Nephron (organoid): Measurements from ENCODE around the gene NEURL3.

Experiments used
- H3K27ac Mint-ChIP-seq, 3 experiments: 2 replicates each; pipeline ENCODE4 v1.8.0; 2020; ENCODE audit warnings: mixed read lengths in 3 of 3, mild to moderate bottlenecking in 2 of 3, moderate library complexity in 1 of 3
- H3K27me3 Mint-ChIP-seq: 2 replicates; pipeline ENCODE4 v1.8.0; 2021; ENCODE audit warnings: low read depth, mild to moderate bottlenecking, moderate library complexity, mixed read lengths
- H3K36me3 Mint-ChIP-seq: 2 replicates; pipeline ENCODE4 v1.8.0; 2020; ENCODE audit warnings: low read depth, mixed read lengths
- H3K4me1 Mint-ChIP-seq: 2 replicates; pipeline ENCODE4 v1.8.0; 2020; ENCODE audit warnings: mixed read lengths
- H3K4me3 Mint-ChIP-seq, 3 experiments: 2 replicates each; pipeline ENCODE4 v1.8.0; 2020; ENCODE audit warnings: mild to moderate bottlenecking in 3 of 3, mixed read lengths in 3 of 3, moderate library complexity in 2 of 3
- H3K9me3 Mint-ChIP-seq: 2 replicates; pipeline ENCODE4 v1.8.0; 2020; ENCODE audit warnings: mixed read lengths
- CTCF ChIP-seq, 3 experiments: fragments of 200-600 bp; sonication (generic); IDR thresholded peaks; one replicate each; pipeline ENCODE4 v1.5.0; 2021; ENCODE audit warnings: antibody characterized with exemption in 3 of 3; ENCODE audit not compliant: unreplicated experiment in 3 of 3

Gene NEURL3

GRCh38 chr2:96537066-96537733 lies 32.0 kb upstream of the NEURL3 start:
- Mint-ChIP-seq H3K4me3 (peak overlapping the region; percentile 90 to 91 (median 90)), H3K9me3 (no peaks in the 10 kb centered on the region), H3K4me1 (peaks cover 26% of the 10 kb centered on the region), H3K27ac (peak overlapping the region in 1 of 3 experiments; percentile 43), H3K27me3 (peaks cover 20% of the 10 kb centered on the region), H3K36me3 (no peaks in the 10 kb centered on the region)
- TF ChIP-seq CTCF (IDR thresholded peaks at IDR 0.05; ENCODE audit: unreplicated experiment in 3 of 3): no peak

GRCh38 chr2:96536445-96537065 lies 31.4 kb upstream of the NEURL3 start, which contains the start of gene ARID5A:
TSS of gene ARID5A (plus strand) at chr2:96536752. CDS start at chr2:96536827, 75 bp downstream.
- no peaks in the 10 kb centered on the region for H3K9me3 Mint-ChIP-seq
- H3K4me1 Mint-ChIP-seq: peaks cover 33% of the 10 kb centered on the region
- TF ChIP-seq CTCF (IDR thresholded peaks at IDR 0.05; ENCODE audit: unreplicated experiment in 3 of 3): peak; percentile 52 to 64 (median 54)
- peak within 1 kb of the TSS in 1 of 3 experiments; percentile 43 for H3K27ac Mint-ChIP-seq
- no peaks in the 10 kb centered on the region for H3K36me3 Mint-ChIP-seq
- H3K4me3 Mint-ChIP-seq: peak within 1 kb of the TSS; percentile 90 to 91 (median 90)
- peaks cover 22% of the 10 kb centered on the region for H3K27me3 Mint-ChIP-seq

GRCh38 chr2:96535331-96535730 lies 30.2 kb upstream of the NEURL3 start:
- Mint-ChIP-seq H3K36me3 (no peaks in the 10 kb centered on the region), H3K9me3 (no peaks in the 10 kb centered on the region), H3K27ac (no peak overlapping the region), H3K4me1 (peaks cover 44% of the 10 kb centered on the region), H3K4me3 (peak overlapping the region in 1 of 3 experiments; percentile 21), H3K27me3 (peaks cover 22% of the 10 kb centered on the region)
- no peak for TF ChIP-seq CTCF (IDR thresholded peaks at IDR 0.05; ENCODE audit: unreplicated experiment in 3 of 3)

GRCh38 chr2:96534701-96535181 lies 29.6 kb upstream of the NEURL3 start:
- peak overlapping the region; percentile 0 to 74 (median 71) for H3K4me3 Mint-ChIP-seq
- H3K4me1 Mint-ChIP-seq: peaks cover 48% of the 10 kb centered on the region
- no peaks in the 10 kb centered on the region for H3K36me3 Mint-ChIP-seq
- peak overlapping the region in 2 of 3 experiments; percentile 46 to 52 for H3K27ac Mint-ChIP-seq
- no peak for TF ChIP-seq CTCF (IDR thresholded peaks at IDR 0.05; ENCODE audit: unreplicated experiment in 3 of 3)
- H3K27me3 Mint-ChIP-seq: peaks cover 22% of the 10 kb centered on the region
- H3K9me3 Mint-ChIP-seq: no peaks in the 10 kb centered on the region

GRCh38 chr2:96534141-96534540 lies 29.0 kb upstream of the NEURL3 start:
- peak overlapping the region; percentile 0 to 74 (median 71) for H3K4me3 Mint-ChIP-seq
- peaks cover 52% of the 10 kb centered on the region for H3K4me1 Mint-ChIP-seq
- TF ChIP-seq CTCF (IDR thresholded peaks at IDR 0.05; ENCODE audit: unreplicated experiment in 3 of 3): no peak
- peaks cover 17% of the 10 kb centered on the region for H3K27me3 Mint-ChIP-seq
- no peaks in the 10 kb centered on the region for H3K36me3 Mint-ChIP-seq
- H3K9me3 Mint-ChIP-seq: no peaks in the 10 kb centered on the region
- peak overlapping the region in 2 of 3 experiments; percentile 46 to 52 for H3K27ac Mint-ChIP-seq
